ENCODE data around the gene STXBP5. TPM values are rescaled to one million over a fixed set of nuclear protein-coding genes. Genes with fewer than 3 reads are reported as not detected.
A peak's percentile ranks its signal among the peaks of the same experiment; 100 is the strongest.

The STXBP5 gene
- 10 to 100 TPM; 46.7 to 60.5 (median 50.6) TPM for total RNA-seq

DNA sequence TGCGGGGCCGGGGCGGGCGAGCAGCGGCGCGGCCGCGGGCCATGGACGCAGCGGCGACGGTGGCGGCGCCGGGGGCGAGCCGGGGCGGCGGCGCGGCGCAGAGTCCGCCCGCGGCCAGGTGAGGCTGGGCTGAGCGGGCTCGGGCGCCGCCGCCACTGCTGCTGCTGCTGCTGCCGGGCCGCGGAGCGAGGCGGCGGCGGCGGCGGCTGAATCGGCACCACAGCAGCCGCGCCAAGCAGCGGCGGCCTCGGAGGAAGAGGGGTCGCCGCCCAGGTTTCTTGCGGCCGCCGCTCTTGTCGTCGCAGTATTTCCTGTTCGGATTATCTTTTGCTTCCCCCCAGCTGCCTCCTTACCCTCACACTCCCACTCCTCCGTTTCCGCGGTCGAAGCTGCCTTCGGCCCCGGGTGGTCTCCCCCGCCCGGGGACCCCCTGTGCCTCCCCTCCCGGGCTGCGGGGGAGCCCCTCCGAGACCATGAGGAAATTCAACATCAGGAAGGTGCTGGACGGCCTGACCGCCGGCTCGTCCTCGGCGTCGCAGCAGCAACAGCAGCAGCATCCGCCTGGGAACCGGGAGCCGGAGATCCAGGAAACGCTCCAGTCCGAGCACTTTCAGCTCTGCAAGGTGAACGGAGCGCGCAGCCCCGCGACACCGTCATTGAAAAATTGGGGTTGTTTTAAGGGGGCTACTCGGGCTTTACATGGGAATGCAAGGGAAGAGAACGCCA is at the start of gene STXBP5:
STXBP5 (plus strand) TSS at position 358 of the 726 bp plus-strand sequence; CDS start at position 474, 116 bp downstream.
- peak; percentile 36 to 93 for DNase-seq (ENCODE audit: low spot score in 2 of 2)
- peak within 1 kb of the TSS; percentile 89 for H3K4me3 ChIP-seq (ENCODE audit: low read depth, poor library complexity, severe bottlenecking)
- TF ChIP-seq, protein P1, sequence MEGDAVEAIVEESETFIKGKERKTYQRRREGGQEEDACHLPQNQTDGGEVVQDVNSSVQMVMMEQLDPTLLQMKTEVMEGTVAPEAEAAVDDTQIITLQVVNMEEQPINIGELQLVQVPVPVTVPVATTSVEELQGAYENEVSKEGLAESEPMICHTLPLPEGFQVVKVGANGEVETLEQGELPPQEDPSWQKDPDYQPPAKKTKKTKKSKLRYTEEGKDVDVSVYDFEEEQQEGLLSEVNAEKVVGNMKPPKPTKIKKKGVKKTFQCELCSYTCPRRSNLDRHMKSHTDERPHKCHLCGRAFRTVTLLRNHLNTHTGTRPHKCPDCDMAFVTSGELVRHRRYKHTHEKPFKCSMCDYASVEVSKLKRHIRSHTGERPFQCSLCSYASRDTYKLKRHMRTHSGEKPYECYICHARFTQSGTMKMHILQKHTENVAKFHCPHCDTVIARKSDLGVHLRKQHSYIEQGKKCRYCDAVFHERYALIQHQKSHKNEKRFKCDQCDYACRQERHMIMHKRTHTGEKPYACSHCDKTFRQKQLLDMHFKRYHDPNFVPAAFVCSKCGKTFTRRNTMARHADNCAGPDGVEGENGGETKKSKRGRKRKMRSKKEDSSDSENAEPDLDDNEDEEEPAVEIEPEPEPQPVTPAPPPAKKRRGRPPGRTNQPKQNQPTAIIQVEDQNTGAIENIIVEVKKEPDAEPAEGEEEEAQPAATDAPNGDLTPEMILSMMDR (IDR thresholded peaks at IDR 0.05), result no peak
- no peak for TF ChIP-seq POLR2A (IDR thresholded peaks at IDR 0.05)
- intact Hi-C loops (cut with DNase I; ENCODE audit: low total_unique reads), result no loop called here
- WGBS, 2 donors, result 0 to 1% methylated on average over 59 to 72 of the region's 85 CpGs

DNA sequence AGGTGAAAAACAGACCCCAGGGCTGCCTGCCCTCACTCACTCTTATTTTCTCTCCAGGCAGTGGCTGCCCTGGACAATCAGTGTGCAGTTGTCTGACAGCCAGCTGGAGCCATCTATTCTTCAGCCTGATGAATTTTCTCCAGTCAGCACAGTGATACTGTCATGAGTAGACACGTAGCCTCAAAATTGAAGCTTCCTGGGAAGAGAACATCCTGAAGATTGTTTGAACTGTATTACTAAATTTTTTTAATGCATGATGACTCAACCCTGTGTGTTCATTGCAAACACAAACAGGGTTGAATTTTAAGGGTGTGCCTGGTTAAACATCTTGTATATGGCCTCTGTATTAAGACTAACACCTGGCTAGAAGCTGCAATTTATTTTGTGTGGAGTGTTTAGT is 49.8 kb upstream of the STXBP5 start:
- 24 to 40% methylated on average over 1 of the region's 1 CpG for WGBS, 2 donors
- intact Hi-C loops (cut with DNase I; ENCODE audit: low total_unique reads), result no loop called here
- TF ChIP-seq POLR2A (IDR thresholded peaks at IDR 0.05), result no peak
- TF ChIP-seq, protein P1 (IDR thresholded peaks at IDR 0.05), result no peak
- no peak for DNase-seq (ENCODE audit: low spot score in 2 of 2)
- no peak overlapping the region for H3K4me3 ChIP-seq (ENCODE audit: low read depth, poor library complexity, severe bottlenecking)

DNA sequence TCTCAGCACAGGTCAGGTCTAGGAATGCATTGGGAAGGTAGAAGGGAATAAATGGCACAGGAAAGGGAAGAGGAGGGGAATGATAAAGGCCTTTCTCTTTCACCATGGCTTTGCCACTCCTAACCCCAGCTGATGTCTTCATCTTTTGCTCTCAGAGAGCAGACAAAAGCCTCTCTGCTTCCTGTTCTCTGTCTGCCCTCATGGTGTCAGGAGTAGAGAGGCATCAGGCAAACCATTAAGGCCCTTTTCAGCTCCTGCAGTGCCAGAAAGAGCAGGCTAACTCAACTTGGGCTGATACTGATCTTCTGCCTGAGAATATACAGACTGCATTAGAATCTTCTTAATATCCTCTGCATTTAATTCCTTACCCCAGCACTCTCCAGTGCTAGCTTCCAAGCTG is 48.0 kb upstream of the STXBP5 start:
- intact Hi-C loops (cut with DNase I; ENCODE audit: low total_unique reads), result no loop called here
- no peak for TF ChIP-seq POLR2A (IDR thresholded peaks at IDR 0.05)
- TF ChIP-seq, protein P1 (IDR thresholded peaks at IDR 0.05), result no peak
- no peak for DNase-seq (ENCODE audit: low spot score in 2 of 2)
- H3K4me3 ChIP-seq (ENCODE audit: low read depth, poor library complexity, severe bottlenecking), result no peak overlapping the region

GRCh38 chr6:147156799-147157382 is 47.3 kb upstream of the STXBP5 start:
- intact Hi-C loops (cut with DNase I; ENCODE audit: low total_unique reads), result no loop called here
- no peak for TF ChIP-seq POLR2A (IDR thresholded peaks at IDR 0.05)
- TF ChIP-seq, protein P1 (IDR thresholded peaks at IDR 0.05), result no peak
- no peak for DNase-seq (ENCODE audit: low spot score in 2 of 2)
- no peak overlapping the region for H3K4me3 ChIP-seq (ENCODE audit: low read depth, poor library complexity, severe bottlenecking)
- WGBS, 2 donors, result 74 to 76% methylated on average over 4 of the region's 4 CpGs

DNA sequence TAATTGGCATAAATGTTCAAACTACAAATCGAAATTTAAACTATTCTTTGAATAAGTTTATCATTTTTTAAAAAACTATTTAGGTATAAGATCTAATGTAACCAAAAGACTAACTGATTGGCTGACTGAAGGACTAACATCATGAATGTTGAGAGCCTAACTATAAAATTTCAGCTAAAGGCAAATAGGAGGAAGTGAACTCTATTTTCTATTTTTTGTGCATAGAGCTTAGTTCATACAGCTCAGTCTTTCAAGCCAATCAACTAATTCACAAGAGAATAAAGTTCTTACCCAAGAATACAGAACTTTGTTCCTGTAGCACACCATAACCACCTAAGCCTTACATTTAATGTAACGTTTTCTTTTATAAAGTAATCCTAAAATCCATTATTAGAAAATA is 46.3 kb upstream of the STXBP5 start:
- intact Hi-C loops (cut with DNase I; ENCODE audit: low total_unique reads), result no loop called here
- H3K4me3 ChIP-seq (ENCODE audit: low read depth, poor library complexity, severe bottlenecking), result no peak overlapping the region
- DNase-seq (ENCODE audit: low spot score in 2 of 2), result no peak
- WGBS, 2 donors, result 66 to 70% methylated on average over 2 of the region's 2 CpGs
- TF ChIP-seq, protein P1 (IDR thresholded peaks at IDR 0.05), result no peak
- TF ChIP-seq POLR2A (IDR thresholded peaks at IDR 0.05), result no peak

All from lower leg skin (tissue), 4 donors.